Measurements from ENCODE around the gene PIK3C2G. TPM values are rescaled to one million over a fixed set of nuclear protein-coding genes. Genes with fewer than 3 reads are reported as not detected.

The PIK3C2G gene
- total and polyA plus RNA-seq, 3 experiments from 2014 or later = not detected

DNA sequence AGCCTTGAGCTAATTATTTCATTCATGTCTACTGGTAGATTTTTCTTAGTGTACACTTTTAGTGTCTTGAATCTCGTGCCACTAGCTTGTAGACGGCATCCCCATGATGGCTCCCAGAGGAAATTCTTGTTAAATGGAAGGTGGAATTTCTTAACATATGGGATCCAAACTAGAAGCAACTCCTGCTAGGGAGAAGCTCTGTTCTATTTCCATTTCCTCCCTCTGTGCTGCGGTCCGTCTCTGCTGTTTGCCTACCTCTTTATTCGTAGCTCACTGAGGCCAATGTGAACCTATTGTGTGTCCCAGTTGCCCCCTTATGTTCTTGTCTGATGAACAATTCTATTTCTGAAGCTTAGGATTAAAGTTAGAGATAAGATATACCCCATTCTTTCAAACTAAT, 588 bp downstream of the PIK3C2G start:
- CTCF ChIA-PET = interaction anchor here (0.7 kb wide), 1 partner anchor 10 kb away, joined by 3 read pairs; no protein-coding TSS in a partner anchor
- Histone ChIP-seq H3K4me1 (ENCODE audit: insufficient read depth, low read length) (no peaks in the 10 kb centered on the region), H3K27ac (ENCODE audit: low read depth, low read length) (no peak overlapping the region), H3K36me3 (ENCODE audit: insufficient read depth, low read length) (no peaks in the 10 kb centered on the region), H3K4me3 (ENCODE audit: low read length) (no peak overlapping the region), H3K9me3 (ENCODE audit: low read length) (no peaks in the 10 kb centered on the region), H3K27me3 (ENCODE audit: insufficient read depth, low read length, poor library complexity, severe bottlenecking) (no peaks in the 10 kb centered on the region)
- Mint-ChIP-seq H3K4me1 (no peaks in the 10 kb centered on the region), H3K4me3 (no peak overlapping the region), H3K36me3 (no peaks in the 10 kb centered on the region), H3K27ac (no peak overlapping the region), H3K9me3 (peaks cover 0 to 8% (median 2%) of the 10 kb centered on the region in 5 donors), H3K27me3 (no peaks in the 10 kb centered on the region)
- DNase-seq = no peak
- POLR2A ChIA-PET = no interaction called here

DNA sequence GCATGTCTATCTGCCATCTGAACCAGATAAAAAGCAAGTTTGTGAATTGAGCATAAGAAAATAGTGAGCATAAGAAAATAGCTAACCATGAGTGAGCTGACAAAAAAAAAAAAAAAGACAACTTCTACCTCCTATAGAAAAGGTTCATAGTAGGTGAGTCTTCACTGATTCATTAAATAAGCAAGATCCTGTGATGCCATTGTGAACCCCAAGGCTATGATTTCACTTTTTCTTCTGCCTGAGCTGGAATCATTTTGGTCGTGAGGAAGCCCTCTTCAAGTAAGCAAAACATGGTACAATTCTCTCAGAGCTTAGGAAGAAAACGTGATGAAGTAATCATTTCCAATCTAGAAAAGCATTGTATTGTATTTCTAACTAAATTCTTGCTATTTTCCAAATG, 1.2 kb downstream of the PIK3C2G start:
- CTCF ChIA-PET = no interaction called here

DNA sequence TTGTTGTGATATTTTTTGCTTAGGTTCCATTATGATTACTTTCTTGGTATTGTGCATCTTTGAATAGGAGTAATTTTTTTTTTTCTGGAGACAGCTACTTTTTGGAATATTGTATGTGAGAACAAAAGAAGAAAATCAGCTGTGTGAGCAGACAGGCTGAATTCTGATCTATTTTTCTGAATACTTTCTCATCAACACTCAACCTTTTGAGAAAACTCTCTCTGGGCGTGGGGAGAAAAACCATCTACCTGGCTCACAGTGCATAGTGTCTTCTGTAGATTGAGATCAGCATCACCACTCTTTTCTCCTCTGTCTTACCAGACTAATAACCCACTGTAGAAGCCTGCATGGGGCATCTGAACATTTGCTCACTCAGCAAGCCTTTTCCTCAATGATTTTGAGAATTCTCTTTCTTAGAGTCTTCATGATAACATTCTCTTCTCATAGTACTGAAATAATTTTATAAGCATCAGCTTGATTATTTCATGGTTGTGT, 3.3 kb downstream of the PIK3C2G start:
- Mint-ChIP-seq H3K27ac (no peak overlapping the region), H3K9me3 (peaks cover 0 to 5% (median 2%) of the 10 kb centered on the region in 5 donors), H3K36me3 (no peaks in the 10 kb centered on the region), H3K4me3 (no peak overlapping the region), H3K27me3 (no peaks in the 10 kb centered on the region), H3K4me1 (no peaks in the 10 kb centered on the region)
- H3K9me3 ChIP-seq (ENCODE audit: low read length) = no peaks in the 10 kb centered on the region
- CTCF ChIA-PET = no interaction called here
- H3K27me3 ChIP-seq (ENCODE audit: insufficient read depth, low read length, poor library complexity, severe bottlenecking) = no peaks in the 10 kb centered on the region
- H3K27ac ChIP-seq (ENCODE audit: low read depth, low read length) = no peak overlapping the region
- H3K4me1 ChIP-seq (ENCODE audit: insufficient read depth, low read length) = no peaks in the 10 kb centered on the region
- no peak for DNase-seq
- POLR2A ChIA-PET = no interaction called here
- no peak overlapping the region for H3K4me3 ChIP-seq (ENCODE audit: low read length)
- H3K36me3 ChIP-seq (ENCODE audit: insufficient read depth, low read length) = no peaks in the 10 kb centered on the region

More for the DNA sequence above, 1.2 kb downstream of the PIK3C2G start:
- no peak for DNase-seq
- H3K27me3 ChIP-seq (ENCODE audit: insufficient read depth, low read length, poor library complexity, severe bottlenecking) = no peaks in the 10 kb centered on the region
- H3K27ac ChIP-seq (ENCODE audit: low read depth, low read length) = no peak overlapping the region
- H3K4me3 ChIP-seq (ENCODE audit: low read length) = no peak overlapping the region
- Mint-ChIP-seq H3K36me3 (no peaks in the 10 kb centered on the region), H3K27ac (no peak overlapping the region), H3K9me3 (peaks cover 0 to 6% (median 2%) of the 10 kb centered on the region in 5 donors), H3K4me1 (no peaks in the 10 kb centered on the region), H3K4me3 (no peak overlapping the region), H3K27me3 (no peaks in the 10 kb centered on the region)
- H3K4me1 ChIP-seq (ENCODE audit: insufficient read depth, low read length) = no peaks in the 10 kb centered on the region
- POLR2A ChIA-PET = no interaction called here
- H3K36me3 ChIP-seq (ENCODE audit: insufficient read depth, low read length) = no peaks in the 10 kb centered on the region
- no peaks in the 10 kb centered on the region for H3K9me3 ChIP-seq (ENCODE audit: low read length)

DNA sequence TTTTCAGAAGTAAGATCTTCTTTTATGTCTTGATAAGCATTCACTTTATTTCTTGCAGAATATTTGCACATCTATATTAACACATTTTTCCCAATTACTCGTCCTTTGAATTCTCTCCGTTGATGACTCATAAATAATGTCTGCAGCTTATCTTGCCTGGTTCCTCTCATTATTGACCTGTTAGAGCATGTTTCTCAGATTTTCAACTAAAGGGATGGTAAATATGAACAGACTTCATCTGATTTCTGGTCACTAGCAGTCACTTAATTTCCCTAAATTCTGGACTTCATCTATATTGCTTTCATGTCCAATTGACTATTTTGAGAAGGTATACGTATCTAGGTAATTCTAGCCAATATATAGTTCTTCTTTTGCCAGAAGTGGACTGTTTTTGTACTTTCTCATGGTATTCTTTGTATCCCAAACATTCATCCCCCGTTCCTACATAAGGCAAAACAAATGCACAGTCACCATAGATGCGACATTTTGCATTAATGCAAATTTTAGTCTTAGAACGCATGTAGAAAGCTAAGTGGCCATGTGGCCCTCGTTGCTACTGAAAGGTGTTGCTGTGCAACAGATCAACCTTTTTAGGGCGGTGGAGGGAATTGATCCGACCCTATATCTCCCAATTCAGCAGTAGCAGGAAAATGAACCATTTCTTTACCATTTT, 6.2 kb downstream of the PIK3C2G start:
- Mint-ChIP-seq H3K4me1 (no peaks in the 10 kb centered on the region), H3K27me3 (no peaks in the 10 kb centered on the region), H3K4me3 (no peak overlapping the region), H3K9me3 (peaks cover 0 to 3% (median 0%) of the 10 kb centered on the region in 5 donors), H3K36me3 (no peaks in the 10 kb centered on the region), H3K27ac (no peak overlapping the region)
- Histone ChIP-seq H3K27me3 (ENCODE audit: insufficient read depth, low read length, poor library complexity, severe bottlenecking) (no peaks in the 10 kb centered on the region), H3K9me3 (ENCODE audit: low read length) (no peaks in the 10 kb centered on the region), H3K36me3 (ENCODE audit: insufficient read depth, low read length) (no peaks in the 10 kb centered on the region), H3K4me3 (ENCODE audit: low read length) (no peak overlapping the region), H3K27ac (ENCODE audit: low read depth, low read length) (no peak overlapping the region), H3K4me1 (ENCODE audit: insufficient read depth, low read length) (no peaks in the 10 kb centered on the region)
- DNase-seq = no peak
- ChIA-PET POLR2A (no interaction called here), CTCF (no interaction called here)

DNA sequence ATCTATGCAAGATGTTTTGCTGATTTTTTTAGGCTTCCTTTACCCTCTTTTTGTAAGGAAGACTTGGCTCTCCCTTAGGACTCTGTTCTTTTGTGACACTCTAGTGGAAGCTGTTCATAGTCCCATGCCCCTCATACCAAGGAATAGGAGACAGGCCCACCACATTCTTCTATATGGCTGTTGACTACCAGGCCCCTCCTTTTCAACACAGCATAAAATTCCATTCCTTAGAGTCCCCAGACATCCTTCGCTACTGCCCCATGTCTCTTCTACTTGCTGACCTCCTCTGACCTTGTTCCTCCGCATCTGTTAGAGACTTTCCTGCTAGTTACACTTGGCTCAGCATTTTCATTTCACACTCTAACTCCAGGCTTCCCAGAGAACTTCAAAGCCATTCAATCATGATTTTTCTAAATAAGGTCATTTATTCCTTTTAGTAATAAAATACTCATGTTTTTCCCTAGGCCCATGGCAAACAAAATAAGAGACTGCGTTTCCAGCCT, 9.7 kb downstream of the PIK3C2G start:
- H3K4me3 ChIP-seq (ENCODE audit: low read length) = no peak overlapping the region
- no peaks in the 10 kb centered on the region for H3K36me3 ChIP-seq (ENCODE audit: insufficient read depth, low read length)
- H3K27ac Mint-ChIP-seq = no peak overlapping the region
- no peaks in the 10 kb centered on the region for H3K4me1 Mint-ChIP-seq
- H3K27me3 Mint-ChIP-seq = no peaks in the 10 kb centered on the region
- H3K36me3 Mint-ChIP-seq = no peaks in the 10 kb centered on the region
- ChIA-PET CTCF (no interaction called here), POLR2A (no interaction called here)
- H3K4me3 Mint-ChIP-seq = no peak overlapping the region
- no peaks in the 10 kb centered on the region for H3K4me1 ChIP-seq (ENCODE audit: insufficient read depth, low read length)
- H3K9me3 Mint-ChIP-seq = peaks cover 0 to 5% (median 0%) of the 10 kb centered on the region in 5 donors
- DNase-seq = no peak
- H3K27me3 ChIP-seq (ENCODE audit: insufficient read depth, low read length, poor library complexity, severe bottlenecking) = no peaks in the 10 kb centered on the region
- no peak overlapping the region for H3K27ac ChIP-seq (ENCODE audit: low read depth, low read length)
- H3K9me3 ChIP-seq (ENCODE audit: low read length) = no peaks in the 10 kb centered on the region

DNA sequence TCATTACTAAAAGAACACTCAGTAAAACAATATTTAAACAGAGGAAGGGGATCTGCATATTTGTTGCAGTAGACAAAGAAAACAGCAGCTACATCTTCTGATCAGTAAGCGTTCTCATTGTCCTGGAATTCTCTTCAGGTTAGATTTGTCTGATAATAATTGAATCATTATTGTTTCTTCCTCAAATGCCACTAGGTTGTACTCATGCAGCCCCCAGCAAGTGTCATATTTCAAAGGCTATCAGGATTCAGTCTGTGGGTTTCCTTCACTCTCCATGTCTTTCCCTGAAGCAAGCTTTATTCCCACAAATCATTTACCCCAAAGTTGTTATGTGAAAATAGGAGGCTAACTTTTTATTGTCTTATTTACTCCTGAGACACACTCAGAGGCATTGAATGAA, 14.7 kb downstream of the PIK3C2G start:
- no peaks in the 10 kb centered on the region for H3K36me3 Mint-ChIP-seq
- Histone ChIP-seq H3K4me1 (ENCODE audit: insufficient read depth, low read length) (no peaks in the 10 kb centered on the region), H3K36me3 (ENCODE audit: insufficient read depth, low read length) (no peaks in the 10 kb centered on the region), H3K4me3 (ENCODE audit: low read length) (no peak overlapping the region), H3K27me3 (ENCODE audit: insufficient read depth, low read length, poor library complexity, severe bottlenecking) (no peaks in the 10 kb centered on the region), H3K9me3 (ENCODE audit: low read length) (no peaks in the 10 kb centered on the region), H3K27ac (ENCODE audit: low read depth, low read length) (no peak overlapping the region)
- H3K27ac Mint-ChIP-seq = no peak overlapping the region
- H3K27me3 Mint-ChIP-seq = no peaks in the 10 kb centered on the region
- ChIA-PET CTCF (no interaction called here), POLR2A (no interaction called here)
- H3K4me3 Mint-ChIP-seq = no peak overlapping the region
- no peaks in the 10 kb centered on the region for H3K4me1 Mint-ChIP-seq
- peaks cover 0 to 11% (median 5%) of the 10 kb centered on the region in 5 donors for H3K9me3 Mint-ChIP-seq
- DNase-seq = no peak

DNA sequence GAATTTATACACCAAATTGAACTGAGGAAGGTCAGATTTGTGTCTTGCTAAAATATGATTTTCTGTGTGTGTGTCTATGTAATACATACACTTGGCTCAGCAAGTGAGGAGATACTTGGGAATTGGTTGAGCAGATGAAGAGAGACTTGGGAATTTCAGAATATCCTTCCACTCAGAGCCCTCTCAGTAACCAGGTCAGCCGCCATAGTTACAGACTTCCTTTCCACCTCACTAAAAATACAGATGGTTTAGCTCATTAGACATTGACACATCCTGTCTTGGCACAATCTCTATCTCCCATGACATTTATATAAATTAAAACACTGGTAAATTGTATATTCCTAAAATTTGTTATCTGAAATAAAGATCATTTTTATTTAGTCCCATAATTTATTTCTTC, 15.9 kb downstream of the PIK3C2G start:
- Histone ChIP-seq H3K9me3 (ENCODE audit: low read length) (no peaks in the 10 kb centered on the region), H3K4me1 (ENCODE audit: insufficient read depth, low read length) (no peaks in the 10 kb centered on the region), H3K36me3 (ENCODE audit: insufficient read depth, low read length) (no peaks in the 10 kb centered on the region), H3K27me3 (ENCODE audit: insufficient read depth, low read length, poor library complexity, severe bottlenecking) (no peaks in the 10 kb centered on the region), H3K4me3 (ENCODE audit: low read length) (no peak overlapping the region), H3K27ac (ENCODE audit: low read depth, low read length) (no peak overlapping the region)
- Mint-ChIP-seq H3K27ac (no peak overlapping the region), H3K4me1 (no peaks in the 10 kb centered on the region), H3K9me3 (peaks cover 0 to 13% (median 5%) of the 10 kb centered on the region in 5 donors), H3K4me3 (no peak overlapping the region), H3K27me3 (no peaks in the 10 kb centered on the region), H3K36me3 (no peaks in the 10 kb centered on the region)
- no peak for DNase-seq
- POLR2A ChIA-PET = no interaction called here
- CTCF ChIA-PET = no interaction called here

DNA sequence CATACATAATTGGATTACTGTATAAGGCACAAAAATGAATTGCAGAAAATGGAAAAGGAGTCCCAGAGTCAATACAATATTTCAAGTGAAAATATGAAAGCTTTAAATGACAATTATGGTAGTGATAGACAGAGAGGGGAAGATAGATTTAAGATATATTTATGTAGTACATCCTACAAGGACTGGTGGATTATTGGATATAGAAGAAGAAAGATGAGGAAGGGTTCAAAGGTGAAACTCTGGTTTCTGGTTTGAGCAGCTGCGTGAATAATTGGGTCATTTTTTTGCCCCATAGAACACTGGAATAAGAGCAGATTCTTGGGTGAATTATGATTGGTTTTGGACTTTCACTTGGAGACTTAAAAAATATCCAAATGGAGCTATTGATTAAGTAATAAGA, 19.4 kb downstream of the PIK3C2G start:
- ChIA-PET POLR2A (no interaction called here), CTCF (no interaction called here)
- Mint-ChIP-seq H3K9me3 (peaks cover 0 to 38% (median 0%) of the 10 kb centered on the region in 5 donors), H3K36me3 (no peaks in the 10 kb centered on the region), H3K4me3 (no peak overlapping the region), H3K4me1 (no peaks in the 10 kb centered on the region), H3K27ac (no peak overlapping the region), H3K27me3 (no peaks in the 10 kb centered on the region)
- no peak for DNase-seq
- Histone ChIP-seq H3K27ac (ENCODE audit: low read depth, low read length) (no peak overlapping the region), H3K27me3 (ENCODE audit: insufficient read depth, low read length, poor library complexity, severe bottlenecking) (no peaks in the 10 kb centered on the region), H3K36me3 (ENCODE audit: insufficient read depth, low read length) (no peaks in the 10 kb centered on the region), H3K9me3 (ENCODE audit: low read length) (no peaks in the 10 kb centered on the region), H3K4me1 (ENCODE audit: insufficient read depth, low read length) (no peaks in the 10 kb centered on the region), H3K4me3 (ENCODE audit: low read length) (no peak overlapping the region)
